ENCODE results near the gene TMEM175. TPM values are rescaled to one million over a fixed set of nuclear protein-coding genes. Genes with fewer than 3 reads are reported as not detected.
A peak's percentile ranks its signal among the peaks of the same experiment; 100 is the strongest.

Gene TMEM175
- total RNA-seq, 1 donor from 2014 or later, result 21.4 TPM

DNA sequence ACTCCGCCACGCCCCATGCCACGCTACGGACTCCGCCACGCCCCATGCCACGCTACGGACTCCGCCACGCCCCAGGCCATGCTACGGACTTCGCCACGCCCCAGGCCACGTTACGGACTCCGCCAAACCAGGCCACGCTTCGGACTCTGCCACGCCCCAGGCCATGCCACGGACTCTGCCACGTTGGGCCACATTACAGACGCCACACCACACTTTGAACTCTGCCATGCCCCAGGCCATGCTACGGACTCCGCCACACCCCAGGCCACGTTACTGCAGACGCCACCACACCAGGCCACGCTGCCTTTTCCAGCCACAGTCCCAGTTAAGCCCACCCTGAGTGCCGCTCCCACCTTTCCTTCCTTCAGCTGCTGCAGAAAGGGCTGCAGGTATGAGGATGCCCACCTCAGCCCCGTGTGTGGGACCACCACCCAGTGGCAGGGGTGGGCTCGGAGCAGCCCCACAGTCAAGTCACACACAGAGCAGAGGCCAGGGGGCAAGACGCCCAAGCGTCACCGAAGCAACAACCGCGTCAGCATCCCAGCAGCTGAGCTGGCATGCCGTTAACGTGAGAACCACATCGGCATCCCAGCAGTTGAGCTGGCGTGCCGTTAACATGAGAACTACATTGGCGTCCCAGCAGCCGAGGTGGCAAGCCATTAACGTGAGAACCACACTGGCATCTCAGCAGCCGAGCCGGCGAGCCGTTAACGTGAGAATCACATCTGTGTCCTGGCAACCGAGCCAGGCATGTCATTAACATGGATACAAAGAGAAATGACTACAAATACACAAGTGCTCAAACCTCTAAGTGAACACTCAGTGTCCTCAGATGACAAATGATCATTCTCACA, 26.5 kb upstream of the TMEM175 start:
- TF ChIP-seq, protein P1, sequence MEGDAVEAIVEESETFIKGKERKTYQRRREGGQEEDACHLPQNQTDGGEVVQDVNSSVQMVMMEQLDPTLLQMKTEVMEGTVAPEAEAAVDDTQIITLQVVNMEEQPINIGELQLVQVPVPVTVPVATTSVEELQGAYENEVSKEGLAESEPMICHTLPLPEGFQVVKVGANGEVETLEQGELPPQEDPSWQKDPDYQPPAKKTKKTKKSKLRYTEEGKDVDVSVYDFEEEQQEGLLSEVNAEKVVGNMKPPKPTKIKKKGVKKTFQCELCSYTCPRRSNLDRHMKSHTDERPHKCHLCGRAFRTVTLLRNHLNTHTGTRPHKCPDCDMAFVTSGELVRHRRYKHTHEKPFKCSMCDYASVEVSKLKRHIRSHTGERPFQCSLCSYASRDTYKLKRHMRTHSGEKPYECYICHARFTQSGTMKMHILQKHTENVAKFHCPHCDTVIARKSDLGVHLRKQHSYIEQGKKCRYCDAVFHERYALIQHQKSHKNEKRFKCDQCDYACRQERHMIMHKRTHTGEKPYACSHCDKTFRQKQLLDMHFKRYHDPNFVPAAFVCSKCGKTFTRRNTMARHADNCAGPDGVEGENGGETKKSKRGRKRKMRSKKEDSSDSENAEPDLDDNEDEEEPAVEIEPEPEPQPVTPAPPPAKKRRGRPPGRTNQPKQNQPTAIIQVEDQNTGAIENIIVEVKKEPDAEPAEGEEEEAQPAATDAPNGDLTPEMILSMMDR (conservative IDR thresholded peaks at IDR 0.05), result no peak
- H3K4me1 Mint-ChIP-seq (ENCODE audit: unreplicated experiment), result no peaks in the 10 kb centered on the region
- no peaks in the 10 kb centered on the region for H3K27me3 Mint-ChIP-seq
- no peak overlapping the region for H3K4me3 Mint-ChIP-seq
- no peak for DNase-seq (ENCODE audit: extremely low spot score, unreplicated experiment)
- no peaks in the 10 kb centered on the region for H3K9me3 Mint-ChIP-seq
- peak overlapping the region; percentile 26 for H3K27ac Mint-ChIP-seq
- peaks cover 4% of the 10 kb centered on the region for H3K36me3 Mint-ChIP-seq

- Mint-ChIP-seq H3K9me3 (no peaks in the 10 kb centered on the region), H3K36me3 (peaks cover 4% of the 10 kb centered on the region), H3K27me3 (no peaks in the 10 kb centered on the region), H3K27ac (no peak overlapping the region), H3K4me3 (no peak overlapping the region), H3K4me1 (ENCODE audit: unreplicated experiment) (no peaks in the 10 kb centered on the region)
- TF ChIP-seq, protein P1 (conservative IDR thresholded peaks at IDR 0.05), result no peak
- DNase-seq (ENCODE audit: extremely low spot score, unreplicated experiment), result no peak
Measured at GRCh38 chr4:906339-907102, 25.7 kb upstream of the TMEM175 start.

DNA sequence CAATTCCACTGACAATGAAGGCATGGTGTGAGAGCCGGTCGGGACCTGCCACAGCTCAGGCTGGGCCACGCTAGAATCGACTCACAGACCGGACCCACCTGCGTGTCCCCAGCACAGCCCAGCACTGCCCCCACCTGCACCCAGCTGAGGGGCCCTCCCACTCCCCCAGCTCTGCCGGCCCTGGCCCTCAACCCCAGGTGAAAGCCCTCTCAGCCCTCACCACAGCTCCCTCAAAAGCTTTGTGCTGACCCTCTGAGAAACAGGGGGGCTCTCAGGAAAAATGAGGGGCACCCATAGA, 25.2 kb upstream of the TMEM175 start:
- Mint-ChIP-seq H3K27me3 (no peaks in the 10 kb centered on the region), H3K36me3 (peaks cover 4% of the 10 kb centered on the region), H3K27ac (no peak overlapping the region), H3K4me3 (no peak overlapping the region), H3K4me1 (ENCODE audit: unreplicated experiment) (no peaks in the 10 kb centered on the region), H3K9me3 (no peaks in the 10 kb centered on the region)
- TF ChIP-seq, protein P1 (conservative IDR thresholded peaks at IDR 0.05), result no peak
- no peak for DNase-seq (ENCODE audit: extremely low spot score, unreplicated experiment)

DNA sequence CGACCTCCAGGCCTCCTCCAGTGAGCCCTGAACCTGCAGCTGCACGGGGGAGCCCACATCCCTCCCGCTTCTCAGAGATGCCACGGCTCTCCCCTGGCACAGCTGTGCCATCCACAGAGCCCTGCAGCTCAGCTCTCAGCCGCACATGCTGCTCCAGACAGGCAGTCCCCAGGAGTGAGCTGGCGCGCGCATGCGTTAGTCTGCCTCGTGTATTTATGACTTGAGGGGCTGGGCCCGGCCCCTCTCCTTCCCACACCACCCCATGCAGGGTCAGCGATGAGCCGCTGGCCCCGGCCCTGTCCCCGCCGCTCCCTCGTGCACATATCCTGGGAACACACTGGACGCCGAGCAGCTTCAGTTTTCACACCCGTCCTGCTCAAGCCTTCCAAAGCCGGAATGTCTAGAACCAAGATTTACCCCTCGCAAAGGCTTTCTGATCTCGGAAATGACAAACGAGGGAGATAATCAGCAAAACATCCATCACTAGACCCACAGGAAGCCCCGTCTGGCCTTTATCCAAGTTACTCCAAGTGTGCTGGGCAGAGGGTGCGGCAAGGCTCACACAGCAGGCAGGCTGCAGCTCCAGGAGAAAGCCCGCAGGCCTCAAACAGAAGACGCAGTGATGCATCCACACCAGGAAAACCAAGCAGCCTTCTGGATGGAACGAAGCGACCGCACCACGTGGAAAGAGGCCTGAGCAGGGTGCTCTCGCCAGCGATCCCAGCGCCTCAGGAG, 24.4 kb upstream of the TMEM175 start:
- no peak for DNase-seq (ENCODE audit: extremely low spot score, unreplicated experiment)
- Mint-ChIP-seq H3K4me1 (ENCODE audit: unreplicated experiment) (no peaks in the 10 kb centered on the region), H3K27ac (peak overlapping the region; percentile 74), H3K36me3 (peaks cover under 1% of the 10 kb centered on the region), H3K4me3 (no peak overlapping the region), H3K27me3 (no peaks in the 10 kb centered on the region), H3K9me3 (no peaks in the 10 kb centered on the region)
- TF ChIP-seq, protein P1 (conservative IDR thresholded peaks at IDR 0.05), result no peak

DNA sequence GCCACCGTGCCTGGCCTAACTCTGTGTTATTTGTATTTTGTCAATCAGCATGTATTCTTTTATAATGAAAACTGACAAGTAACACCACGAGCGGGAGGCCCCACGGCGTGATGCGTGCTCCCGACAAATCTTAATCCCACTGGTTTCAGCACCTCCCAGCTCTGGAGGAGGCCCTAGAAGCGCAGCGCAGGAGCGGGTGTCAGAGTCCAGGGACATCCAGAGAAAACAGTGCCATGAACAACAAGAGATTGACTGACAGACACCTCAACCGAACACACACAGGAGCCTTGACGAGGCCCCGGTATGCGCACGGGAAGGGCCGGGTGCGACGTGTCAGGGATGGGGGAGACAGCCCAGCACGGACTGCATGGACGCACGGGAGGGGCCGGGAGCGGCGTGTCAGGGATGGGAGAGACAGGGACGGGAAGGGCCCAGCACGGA, 23.1 kb upstream of the TMEM175 start:
- Mint-ChIP-seq H3K4me3 (no peak overlapping the region), H3K9me3 (no peaks in the 10 kb centered on the region), H3K4me1 (ENCODE audit: unreplicated experiment) (no peaks in the 10 kb centered on the region), H3K27ac (no peak overlapping the region), H3K36me3 (no peaks in the 10 kb centered on the region), H3K27me3 (no peaks in the 10 kb centered on the region)
- no peak for DNase-seq (ENCODE audit: extremely low spot score, unreplicated experiment)
- TF ChIP-seq, protein P1 (conservative IDR thresholded peaks at IDR 0.05), result no peak

All from type B pancreatic cell (in vitro differentiated cells).